ENCODE data around the gene SNX9. TPM values are rescaled to one million over a fixed set of nuclear protein-coding genes. Genes with fewer than 3 reads are reported as not detected.
"Not testable (repeated sequence)": the region's sequence is repeated elsewhere in the genome, so short reads cannot be mapped to it uniquely, and the experiment has no call there.

The SNX9 gene
- total RNA-seq, 2 donors from 2014 or later: 53.6 to 75.4 TPM

GRCh38 chr6:157937916-157938315 is 114.9 kb downstream of the SNX9 start:
- intact Hi-C loops (cut with DNase I, micrococcal nuclease): no loop called here
- no peak for DNase-seq
- ATAC-seq: no peak

- intact Hi-C loops (cut with DNase I, micrococcal nuclease); DNase-seq: not testable (repeated sequence)
- peak; percentile 69 for ATAC-seq
Observed at GRCh38 chr6:157940375-157941036, 117.5 kb downstream of the SNX9 start.

- ATAC-seq (no peak), DNase-seq (no peak)
- intact Hi-C loops (cut with DNase I, micrococcal nuclease): no loop called here
Observed at GRCh38 chr6:157941101-157941863, 118.2 kb downstream of the SNX9 start.

- no peak for DNase-seq
- intact Hi-C loops (cut with DNase I, micrococcal nuclease): no loop called here
- no peak for ATAC-seq
Observed at GRCh38 chr6:157942351-157942750, 119.3 kb downstream of the SNX9 start.

- ATAC-seq: no peak
- intact Hi-C loops (cut with DNase I, micrococcal nuclease): no loop called here
- no peak for DNase-seq
Observed at GRCh38 chr6:157943249-157943963, 120.4 kb downstream of the SNX9 start.

- intact Hi-C loops (cut with DNase I, micrococcal nuclease): no loop called here
- ATAC-seq: no peak
- DNase-seq: no peak
Observed at GRCh38 chr6:157943964-157944283, 120.9 kb downstream of the SNX9 start.

- intact Hi-C loops (cut with DNase I, micrococcal nuclease): no loop called here
- ATAC-seq (no peak), DNase-seq (no peak)
Observed at GRCh38 chr6:157944983-157945931, 122.2 kb downstream of the SNX9 start.

GRCh38 chr6:157946053-157946617 is 123.1 kb downstream of the SNX9 start:
- ATAC-seq (no peak), DNase-seq (no peak)
- intact Hi-C loops (cut with DNase I, micrococcal nuclease): no loop called here

GRCh38 chr6:157946865-157947532 is 124.0 kb downstream of the SNX9 start:
- DNase-seq: no peak
- intact Hi-C loops (cut with DNase I, micrococcal nuclease): no loop called here
- ATAC-seq: peak; percentile 42

GRCh38 chr6:157950899-157951298 is 127.9 kb downstream of the SNX9 start:
- intact Hi-C loops (cut with DNase I, micrococcal nuclease); ATAC-seq: not testable (repeated sequence)

GRCh38 chr6:157951828-157952227 is 128.8 kb downstream of the SNX9 start:
- ATAC-seq (peak; percentile 58), DNase-seq (peak; percentile 73 to 84)
- intact Hi-C loops (cut with DNase I, micrococcal nuclease): no loop called here

More at GRCh38 chr6:157950899-157951298, 127.9 kb downstream of the SNX9 start:
- DNase-seq: not testable (repeated sequence)

GRCh38 chr6:157952861-157953351 is 129.9 kb downstream of the SNX9 start:
- intact Hi-C loops (cut with DNase I, micrococcal nuclease): no loop called here
- ATAC-seq (peak; percentile 33), DNase-seq (peak; percentile 28 to 57)

GRCh38 chr6:157953580-157954091 is 130.6 kb downstream of the SNX9 start:
- ATAC-seq (peak; percentile 14), DNase-seq (no peak)
- intact Hi-C loops (cut with DNase I, micrococcal nuclease): no loop called here

GRCh38 chr6:157954150-157955117 is 131.4 kb downstream of the SNX9 start:
- peak; percentile 81 for ATAC-seq
- intact Hi-C loops (cut with DNase I, micrococcal nuclease): no loop called here
- DNase-seq: peak; percentile 90 to 94

- intact Hi-C loops (cut with DNase I, micrococcal nuclease): no loop called here
- ATAC-seq (no peak), DNase-seq (no peak)
Observed at GRCh38 chr6:157955675-157956074, 132.6 kb downstream of the SNX9 start.

GRCh38 chr6:157956171-157956730 is 133.2 kb downstream of the SNX9 start:
- DNase-seq: no peak
- no peak for ATAC-seq
- intact Hi-C loops (cut with DNase I, micrococcal nuclease): no loop called here
